ENCODE results near the gene ITIH1.
A peak's percentile ranks its signal among the peaks of the same experiment; 100 is the strongest.

ITIH1 gene

DNA sequence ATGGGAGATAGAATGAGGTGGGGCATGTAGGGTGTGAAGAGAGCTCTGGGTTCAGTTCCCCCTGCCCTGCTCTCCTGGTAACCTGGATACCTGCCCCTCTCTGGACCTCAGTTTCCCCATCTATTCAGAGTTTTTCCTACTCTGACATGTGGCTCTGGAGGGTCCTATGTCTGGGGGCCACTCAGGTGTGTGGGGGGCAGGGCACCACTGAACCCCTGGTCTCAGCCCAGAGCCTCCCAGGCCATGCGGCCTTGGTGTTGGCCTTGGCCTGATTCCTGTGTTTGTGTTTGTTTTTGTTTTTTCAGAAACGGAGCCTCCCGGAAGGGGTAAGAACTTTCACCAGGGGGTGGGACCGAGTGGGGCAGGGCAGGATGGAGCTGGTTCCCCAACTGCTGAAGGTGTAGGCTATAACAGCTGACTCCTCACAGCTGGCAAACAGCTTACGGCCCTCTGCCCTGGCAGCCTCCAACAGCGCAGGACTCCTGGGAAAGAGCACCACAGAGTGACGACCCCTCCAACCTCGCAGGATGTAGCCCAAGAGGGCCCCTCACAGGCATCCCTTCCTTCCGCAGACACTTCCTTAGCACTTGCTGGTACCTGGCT lies 18.0 kb downstream of the ITIH1 start:
- no peak overlapping the region for H3K4me3 ChIP-seq (ENCODE audit: low read depth, low read length)
- TF ChIP-seq, protein P1, sequence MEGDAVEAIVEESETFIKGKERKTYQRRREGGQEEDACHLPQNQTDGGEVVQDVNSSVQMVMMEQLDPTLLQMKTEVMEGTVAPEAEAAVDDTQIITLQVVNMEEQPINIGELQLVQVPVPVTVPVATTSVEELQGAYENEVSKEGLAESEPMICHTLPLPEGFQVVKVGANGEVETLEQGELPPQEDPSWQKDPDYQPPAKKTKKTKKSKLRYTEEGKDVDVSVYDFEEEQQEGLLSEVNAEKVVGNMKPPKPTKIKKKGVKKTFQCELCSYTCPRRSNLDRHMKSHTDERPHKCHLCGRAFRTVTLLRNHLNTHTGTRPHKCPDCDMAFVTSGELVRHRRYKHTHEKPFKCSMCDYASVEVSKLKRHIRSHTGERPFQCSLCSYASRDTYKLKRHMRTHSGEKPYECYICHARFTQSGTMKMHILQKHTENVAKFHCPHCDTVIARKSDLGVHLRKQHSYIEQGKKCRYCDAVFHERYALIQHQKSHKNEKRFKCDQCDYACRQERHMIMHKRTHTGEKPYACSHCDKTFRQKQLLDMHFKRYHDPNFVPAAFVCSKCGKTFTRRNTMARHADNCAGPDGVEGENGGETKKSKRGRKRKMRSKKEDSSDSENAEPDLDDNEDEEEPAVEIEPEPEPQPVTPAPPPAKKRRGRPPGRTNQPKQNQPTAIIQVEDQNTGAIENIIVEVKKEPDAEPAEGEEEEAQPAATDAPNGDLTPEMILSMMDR (IDR thresholded peaks at IDR 0.05; ENCODE audit: insufficient read depth, low read depth, low read length, missing control alignments): no peak

DNA sequence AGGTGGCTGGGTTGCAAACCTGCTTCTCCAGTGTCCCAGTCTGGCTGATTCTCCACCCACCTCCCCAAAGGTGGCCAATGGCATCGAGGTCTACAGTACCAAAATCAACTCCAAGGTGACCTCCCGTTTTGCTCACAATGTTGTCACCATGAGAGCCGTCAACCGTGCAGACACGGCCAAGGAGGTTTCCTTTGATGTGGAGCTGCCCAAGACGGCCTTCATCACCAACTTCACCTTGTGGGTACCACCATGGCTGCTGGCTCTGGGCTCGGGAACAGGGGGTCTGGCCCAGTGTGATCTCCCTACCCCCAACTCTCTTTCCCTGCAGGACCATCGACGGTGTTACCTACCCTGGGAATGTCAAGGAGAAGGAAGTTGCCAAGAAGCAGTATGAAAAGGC lies 19.0 kb downstream of the ITIH1 start:
- TF ChIP-seq, protein P1 (IDR thresholded peaks at IDR 0.05; ENCODE audit: insufficient read depth, low read depth, low read length, missing control alignments): no peak
- DNase-seq (ENCODE audit: low read depth): no peak
- no peak overlapping the region for H3K4me3 ChIP-seq (ENCODE audit: low read depth, low read length)

More for the DNA sequence above, 18.0 kb downstream of the ITIH1 start:
- DNase-seq (ENCODE audit: low read depth): no peak

DNA sequence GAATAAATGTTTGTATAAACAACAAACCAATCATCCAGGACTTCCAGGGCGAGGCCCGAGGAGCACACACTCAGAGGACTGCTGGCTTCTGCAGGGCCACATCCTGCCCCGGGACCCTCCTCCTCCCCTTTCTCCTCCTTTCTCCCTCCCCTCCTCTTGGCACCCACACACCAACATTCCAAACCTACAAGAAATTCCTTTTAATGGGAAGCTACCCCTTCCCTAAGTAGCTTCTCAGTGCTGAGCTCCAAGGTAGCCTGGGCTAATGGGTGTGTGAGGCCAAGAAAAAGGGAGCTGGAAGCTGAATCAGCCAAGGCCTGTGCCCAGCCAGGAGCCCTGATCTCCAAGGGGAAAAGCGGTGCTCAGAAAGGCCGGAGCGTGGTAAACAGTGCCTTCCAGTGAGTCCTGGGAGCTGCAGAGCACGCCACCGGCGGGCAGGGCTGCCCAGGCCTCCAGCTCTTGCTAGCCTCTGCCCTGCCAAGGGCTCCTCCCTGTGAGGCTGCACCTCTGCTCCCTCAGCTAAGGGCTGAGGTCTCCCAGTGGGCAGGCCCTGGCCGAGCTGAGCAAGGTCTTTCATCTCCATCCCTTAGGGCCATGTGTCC lies 21.1 kb downstream of the ITIH1 start:
- H3K4me3 ChIP-seq (ENCODE audit: low read depth, low read length): no peak overlapping the region
- no peak for DNase-seq (ENCODE audit: low read depth)
- TF ChIP-seq, protein P1 (IDR thresholded peaks at IDR 0.05; ENCODE audit: insufficient read depth, low read depth, low read length, missing control alignments): no peak

DNA sequence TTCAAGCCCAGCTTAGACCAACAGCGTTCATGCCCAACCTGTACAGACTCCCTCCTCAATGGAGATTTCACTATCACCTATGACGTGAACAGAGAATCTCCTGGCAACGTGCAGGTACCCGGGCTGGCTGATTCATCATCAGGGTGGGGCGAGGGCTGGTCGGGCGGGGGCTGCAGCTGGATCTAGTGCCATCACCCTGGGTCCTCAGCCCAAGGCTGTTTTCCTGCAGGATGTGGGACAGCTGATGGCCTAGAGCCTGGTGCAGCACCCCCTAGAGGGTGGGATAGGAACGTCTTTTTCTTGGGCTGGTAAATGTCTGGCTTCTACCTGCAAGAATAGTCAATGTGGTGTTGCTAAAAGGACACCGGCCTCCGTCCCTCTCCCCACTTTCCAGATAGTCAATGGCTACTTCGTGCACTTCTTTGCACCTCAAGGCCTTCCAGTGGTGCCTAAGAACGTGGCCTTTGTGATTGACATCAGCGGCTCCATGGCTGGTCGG lies 21.6 kb downstream of the ITIH1 start:
- H3K4me3 ChIP-seq (ENCODE audit: low read depth, low read length): no peak overlapping the region
- DNase-seq (ENCODE audit: low read depth): peak; percentile 45
- TF ChIP-seq, protein P1 (IDR thresholded peaks at IDR 0.05; ENCODE audit: insufficient read depth, low read depth, low read length, missing control alignments): peak; percentile 67

DNA sequence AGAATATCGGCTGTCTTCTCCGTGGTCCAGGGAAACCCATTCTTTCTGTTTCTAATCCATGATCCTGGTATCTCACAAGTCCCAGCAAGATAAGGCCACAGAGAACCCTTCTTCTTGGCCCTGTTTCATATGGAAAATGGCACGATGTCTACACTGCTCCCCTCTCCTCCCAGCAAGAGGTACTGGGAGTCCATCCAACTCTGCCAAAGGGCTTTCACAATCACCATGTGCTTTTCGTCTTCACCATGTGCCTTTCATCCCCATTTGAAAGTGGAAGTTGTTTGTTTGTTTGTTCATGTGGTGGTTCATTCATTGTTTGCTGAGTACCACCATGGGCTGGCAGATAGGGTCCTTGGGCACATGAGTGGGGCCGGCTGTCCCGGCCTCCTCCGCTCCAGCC lies 22.7 kb downstream of the ITIH1 start:
- TF ChIP-seq, protein P1 (IDR thresholded peaks at IDR 0.05; ENCODE audit: insufficient read depth, low read depth, low read length, missing control alignments): no peak
- DNase-seq (ENCODE audit: low read depth): no peak
- H3K4me3 ChIP-seq (ENCODE audit: low read depth, low read length): no peak overlapping the region

DNA sequence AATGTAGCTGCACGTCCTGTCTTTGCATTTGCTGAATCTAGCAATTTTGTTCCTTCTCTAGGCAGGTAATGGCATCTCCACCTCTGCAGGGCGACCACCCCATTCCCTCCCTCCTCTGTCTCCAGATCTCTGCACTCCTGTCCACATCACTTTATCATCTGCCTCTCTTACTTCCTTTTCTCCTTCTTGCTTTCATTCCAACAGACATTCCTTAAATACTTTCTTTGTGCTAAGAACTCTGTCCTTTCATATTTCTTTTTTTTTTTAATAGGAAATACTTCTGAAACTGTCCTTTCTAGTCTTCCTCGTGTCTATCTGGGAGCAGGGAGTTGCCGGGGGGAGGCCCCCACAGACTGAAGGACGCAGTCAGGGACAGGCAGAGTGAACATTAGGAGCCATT lies 24.4 kb downstream of the ITIH1 start:
- DNase-seq (ENCODE audit: low read depth): no peak
- no peak overlapping the region for H3K4me3 ChIP-seq (ENCODE audit: low read depth, low read length)
- TF ChIP-seq, protein P1 (IDR thresholded peaks at IDR 0.05; ENCODE audit: insufficient read depth, low read depth, low read length, missing control alignments): no peak
